ENCODE data around the gene IL1RAPL2.

- TF ChIP-seq CTCF (IDR thresholded peaks at IDR 0.05; ENCODE audit: low read depth, low read length) (no peak), EZH2phosphoT487 (IDR thresholded peaks at IDR 0.05; ENCODE audit: low read depth) (no peak)
Observed at GRCh38 chrX:105228602-105229001, 662.6 kb downstream of the IL1RAPL2 start.

Measured in OCI-LY3 (cell line).